Progenitor cell of endocrine pancreas (in vitro differentiated cells): ENCODE data around the gene SH2D1B. TPM values are rescaled to one million over a fixed set of nuclear protein-coding genes. Genes with fewer than 3 reads are reported as not detected.

Source experiments
- DNase-seq: peaks from one replicate; pipeline ENCODE4 v3.0.0; 2021; ENCODE audit warnings: low spot score; ENCODE audit not compliant: unreplicated experiment
- H3K27ac Mint-ChIP-seq: 2 replicates; pipeline ENCODE4 v1.8.0; 2021; ENCODE audit warnings: mild to moderate bottlenecking, moderate library complexity, mixed read lengths
- H3K27me3 Mint-ChIP-seq: 2 replicates; pipeline ENCODE4 v1.8.0; 2021; ENCODE audit warnings: mixed read lengths
- H3K36me3 Mint-ChIP-seq: 2 replicates; pipeline ENCODE4 v1.8.0; 2022; ENCODE audit warnings: mixed read lengths; ENCODE audit not compliant: insufficient read depth
- H3K4me1 Mint-ChIP-seq: 2 replicates; pipeline ENCODE4 v1.8.0; 2021; ENCODE audit warnings: low read depth, mixed read lengths
- H3K4me3 Mint-ChIP-seq: 2 replicates; pipeline ENCODE4 v1.8.0; 2021; ENCODE audit warnings: low read depth, mild to moderate bottlenecking, moderate library complexity, mixed read lengths
- H3K9me3 Mint-ChIP-seq: 2 replicates; pipeline ENCODE4 v1.8.0; 2021; ENCODE audit warnings: low read depth, mixed read lengths
- total RNA-seq: library from RNA; stranded (reverse); gene quantifications from 2 replicates; pipeline ENCODE4 v1.2.1, GENCODE V29; 2021
- TF ChIP-seq, protein P1 (sequence below): fragments of 200-600 bp; sonication (generic); IDR thresholded peaks from one replicate; pipeline ENCODE4 v1.5.0; 2021; ENCODE audit warnings: antibody characterized with exemption, mild to moderate bottlenecking; ENCODE audit not compliant: unreplicated experiment

Gene SH2D1B
- total RNA-seq, 1 donor from 2014 or later: not detected

DNA sequence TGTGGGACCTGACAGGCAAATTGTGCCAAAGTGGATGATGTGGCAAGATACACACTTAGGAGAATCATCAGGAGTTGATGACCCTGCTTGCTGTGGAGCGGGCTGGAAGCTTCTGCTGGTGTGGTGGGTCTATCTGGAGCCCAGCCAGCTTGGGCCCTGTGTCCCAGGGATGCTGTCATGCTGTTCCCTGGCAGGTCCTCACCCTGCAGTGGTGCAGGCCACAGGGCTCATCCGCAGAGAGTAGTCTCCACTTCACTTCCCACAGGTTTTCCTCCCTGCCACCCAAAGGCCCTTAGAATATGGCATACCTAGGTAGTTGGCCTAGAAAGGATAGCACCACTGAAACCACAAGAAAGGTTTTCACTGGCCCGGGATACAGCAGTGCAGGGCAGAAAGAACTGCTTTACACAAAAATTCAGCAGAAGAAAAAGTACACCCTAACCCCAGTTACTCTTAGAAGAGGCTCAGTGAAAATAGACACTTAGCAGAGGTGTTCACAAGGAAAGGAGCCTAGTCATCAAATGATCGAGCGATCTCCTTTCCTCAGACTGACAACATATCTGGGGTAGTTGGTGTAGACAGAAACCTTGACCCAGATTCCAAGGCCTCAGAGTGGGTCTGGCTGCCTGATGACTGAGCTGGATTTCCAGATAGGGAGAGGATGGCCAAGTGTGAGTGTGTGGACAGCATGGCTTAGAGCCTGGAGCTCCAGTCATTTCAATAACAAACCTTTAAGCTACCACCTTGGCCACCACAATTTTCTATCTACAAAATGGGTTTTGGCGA is 31.7 kb downstream of the SH2D1B start:
- Mint-ChIP-seq H3K27ac (peak overlapping the region; percentile 49), H3K9me3 (no peaks in the 10 kb centered on the region), H3K36me3 (no peaks in the 10 kb centered on the region), H3K4me3 (no peak overlapping the region), H3K4me1 (peaks cover 8% of the 10 kb centered on the region), H3K27me3 (no peaks in the 10 kb centered on the region)
- DNase-seq: no peak
- TF ChIP-seq, protein P1, sequence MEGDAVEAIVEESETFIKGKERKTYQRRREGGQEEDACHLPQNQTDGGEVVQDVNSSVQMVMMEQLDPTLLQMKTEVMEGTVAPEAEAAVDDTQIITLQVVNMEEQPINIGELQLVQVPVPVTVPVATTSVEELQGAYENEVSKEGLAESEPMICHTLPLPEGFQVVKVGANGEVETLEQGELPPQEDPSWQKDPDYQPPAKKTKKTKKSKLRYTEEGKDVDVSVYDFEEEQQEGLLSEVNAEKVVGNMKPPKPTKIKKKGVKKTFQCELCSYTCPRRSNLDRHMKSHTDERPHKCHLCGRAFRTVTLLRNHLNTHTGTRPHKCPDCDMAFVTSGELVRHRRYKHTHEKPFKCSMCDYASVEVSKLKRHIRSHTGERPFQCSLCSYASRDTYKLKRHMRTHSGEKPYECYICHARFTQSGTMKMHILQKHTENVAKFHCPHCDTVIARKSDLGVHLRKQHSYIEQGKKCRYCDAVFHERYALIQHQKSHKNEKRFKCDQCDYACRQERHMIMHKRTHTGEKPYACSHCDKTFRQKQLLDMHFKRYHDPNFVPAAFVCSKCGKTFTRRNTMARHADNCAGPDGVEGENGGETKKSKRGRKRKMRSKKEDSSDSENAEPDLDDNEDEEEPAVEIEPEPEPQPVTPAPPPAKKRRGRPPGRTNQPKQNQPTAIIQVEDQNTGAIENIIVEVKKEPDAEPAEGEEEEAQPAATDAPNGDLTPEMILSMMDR: no peak

DNA sequence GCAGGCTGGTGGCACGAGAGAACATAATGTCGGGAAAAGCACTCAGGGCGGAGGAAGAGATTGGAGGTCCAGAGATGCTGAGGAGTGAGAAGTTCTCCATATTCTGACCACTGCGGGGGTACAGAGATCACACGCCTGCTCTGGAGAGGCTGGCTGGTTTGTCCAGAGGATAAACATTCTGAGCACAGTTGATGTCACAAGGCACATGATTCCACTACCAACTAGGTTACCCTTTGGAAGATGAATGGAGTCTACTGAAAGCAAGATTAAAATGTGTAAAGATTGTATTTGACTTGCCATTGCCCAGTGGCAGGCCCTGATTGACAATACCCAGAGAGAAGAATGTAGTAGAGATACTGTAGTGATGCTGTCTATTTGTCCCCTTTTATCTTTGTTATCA is 35.2 kb downstream of the SH2D1B start, which contains the start of gene SPATA46:
Gene SPATA46 (minus strand): TSS at position 164 of the 400 bp plus-strand sequence. CDS start 64 bp downstream, at position 100.
- no peak for DNase-seq
- TF ChIP-seq, protein P1: no peak
- Mint-ChIP-seq H3K4me3 (no peak within 1 kb of the TSS), H3K27ac (no peak within 1 kb of the TSS), H3K27me3 (no peaks in the 10 kb centered on the region), H3K36me3 (no peaks in the 10 kb centered on the region), H3K9me3 (no peaks in the 10 kb centered on the region), H3K4me1 (peaks cover 8% of the 10 kb centered on the region)

DNA sequence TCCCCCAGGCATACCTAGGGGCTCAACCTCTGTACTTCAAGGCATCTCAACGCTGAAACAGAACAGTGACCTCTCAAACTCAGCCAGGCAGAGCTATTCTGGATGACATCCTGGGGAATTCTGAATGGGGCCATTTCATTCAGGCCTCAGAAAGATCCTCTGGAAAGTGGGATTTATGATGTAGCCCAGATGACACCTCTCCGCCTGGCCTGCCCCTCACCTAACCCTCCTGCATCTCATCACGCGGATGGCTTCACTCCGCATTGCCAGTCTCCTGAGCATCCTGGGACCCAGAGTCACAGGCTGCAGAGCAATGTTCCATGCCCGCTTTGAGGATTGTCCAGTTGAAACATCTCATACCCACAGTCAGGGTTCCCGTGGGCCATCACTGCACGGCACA is 36.5 kb downstream of the SH2D1B start:
- TF ChIP-seq, protein P1: no peak
- no peaks in the 10 kb centered on the region for H3K9me3 Mint-ChIP-seq
- no peak overlapping the region for H3K27ac Mint-ChIP-seq
- H3K27me3 Mint-ChIP-seq: no peaks in the 10 kb centered on the region
- peaks cover 6% of the 10 kb centered on the region for H3K4me1 Mint-ChIP-seq
- DNase-seq: no peak
- H3K36me3 Mint-ChIP-seq: no peaks in the 10 kb centered on the region
- no peak overlapping the region for H3K4me3 Mint-ChIP-seq

DNA sequence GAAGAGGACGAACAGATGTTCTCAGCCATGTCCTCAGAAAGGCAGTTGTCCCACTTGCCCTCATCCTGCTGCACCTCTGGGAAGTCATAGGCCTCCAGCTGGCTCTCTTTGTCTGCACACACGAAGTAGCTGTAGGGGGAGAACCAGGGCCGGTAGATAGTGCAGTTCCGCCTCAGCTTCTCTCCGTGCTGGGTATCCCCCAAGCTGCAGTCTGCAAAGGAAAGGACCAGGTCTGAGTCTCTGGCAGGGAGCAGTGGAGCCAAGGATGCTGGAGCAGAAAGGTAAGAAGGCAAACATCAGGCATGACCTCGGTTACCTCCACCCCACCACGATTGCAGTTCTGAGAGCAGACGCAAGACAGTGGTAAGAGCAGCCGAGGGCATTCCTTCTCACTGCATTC is 37.5 kb downstream of the SH2D1B start:
- no peak for DNase-seq
- Mint-ChIP-seq H3K4me3 (no peak overlapping the region), H3K4me1 (peaks cover 6% of the 10 kb centered on the region), H3K27me3 (no peaks in the 10 kb centered on the region), H3K36me3 (no peaks in the 10 kb centered on the region), H3K9me3 (no peaks in the 10 kb centered on the region), H3K27ac (no peak overlapping the region)
- TF ChIP-seq, protein P1: no peak

DNA sequence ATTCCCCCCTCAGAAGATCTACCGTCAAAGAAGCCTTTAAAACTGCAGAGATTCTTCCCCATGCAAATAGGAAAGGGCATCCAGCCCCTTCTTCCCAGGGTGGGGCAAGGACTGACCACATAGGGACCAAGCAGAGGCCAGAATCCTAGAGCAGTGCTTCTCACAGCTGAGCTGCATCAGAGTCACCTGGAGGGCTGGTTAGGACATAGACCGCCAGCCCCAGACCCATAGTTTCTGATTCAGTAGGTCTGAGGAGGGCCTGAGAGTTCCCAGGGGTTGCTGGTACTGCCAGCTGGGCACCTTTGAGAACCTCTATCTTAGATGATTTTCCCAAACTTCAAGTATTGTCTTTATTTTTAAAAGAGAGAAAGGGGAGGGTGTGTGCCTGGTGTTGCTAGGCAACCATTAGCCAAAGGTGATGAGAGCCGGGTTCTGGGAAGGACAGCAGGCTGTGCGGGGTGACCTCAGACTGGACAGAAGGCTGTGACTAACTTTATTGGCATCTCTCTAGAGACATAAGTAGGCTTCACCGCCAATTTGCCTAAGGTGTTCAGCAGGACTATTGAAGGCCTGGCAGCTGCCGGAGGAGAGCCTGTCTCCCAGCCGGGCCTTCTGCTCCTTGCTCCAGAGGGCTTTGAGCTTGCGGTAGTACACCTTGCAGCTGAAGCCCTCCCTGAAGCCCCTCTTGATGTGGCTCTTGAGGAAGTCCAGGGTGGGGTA is 38.2 kb downstream of the SH2D1B start:
- TF ChIP-seq, protein P1: no peak
- no peaks in the 10 kb centered on the region for H3K36me3 Mint-ChIP-seq
- no peaks in the 10 kb centered on the region for H3K27me3 Mint-ChIP-seq
- DNase-seq: no peak
- no peaks in the 10 kb centered on the region for H3K9me3 Mint-ChIP-seq
- H3K4me3 Mint-ChIP-seq: no peak overlapping the region
- peaks cover 6% of the 10 kb centered on the region for H3K4me1 Mint-ChIP-seq
- no peak overlapping the region for H3K27ac Mint-ChIP-seq
